ENCODE measurements around the gene CDC42.
A peak's percentile ranks its signal among the peaks of the same experiment; 100 is the strongest.

The CDC42 gene

GRCh38 chr1:22104865-22105437, 52.4 kb downstream of the CDC42 start:
- Histone ChIP-seq H3K27ac (ENCODE audit: low read length) (no peak overlapping the region), H3K4me1 (ENCODE audit: low read length) (peaks cover 17% of the 10 kb centered on the region), H3K4me3 (ENCODE audit: low read length) (no peak overlapping the region), H3K9me3 (ENCODE audit: insufficient read depth, low read length) (no peaks in the 10 kb centered on the region), H3K27me3 (ENCODE audit: low read depth, low read length) (no peaks in the 10 kb centered on the region), H4K20me1 (ENCODE audit: insufficient read depth, low read length) (peaks cover 60% of the 10 kb centered on the region), H3K79me2 (ENCODE audit: low read length) (peaks cover 19% of the 10 kb centered on the region), H3K4me2 (ENCODE audit: low read length) (no peak overlapping the region), H3K36me3 (replicated peaks; ENCODE audit: low read depth, low read length) (peaks cover 34% of the 10 kb centered on the region), H2AFZ (ENCODE audit: low read depth, low read length) (no peak overlapping the region), H3K9ac (ENCODE audit: low read length) (no peak overlapping the region)
- TF ChIP-seq EZH2phosphoT487 (IDR thresholded peaks at IDR 0.05; ENCODE audit: low read depth) (no peak), CTCF (IDR thresholded peaks at IDR 0.05; ENCODE audit: low read depth, low read length) (no peak)

GRCh38 chr1:22105611-22106207, 53.2 kb downstream of the CDC42 start:
- TF ChIP-seq EZH2phosphoT487 (IDR thresholded peaks at IDR 0.05; ENCODE audit: low read depth) (no peak), CTCF (IDR thresholded peaks at IDR 0.05; ENCODE audit: low read depth, low read length) (peak; percentile 72)
- no peak overlapping the region for H3K4me2 ChIP-seq (ENCODE audit: low read length)
- H3K9ac ChIP-seq (ENCODE audit: low read length), result no peak overlapping the region
- H3K79me2 ChIP-seq (ENCODE audit: low read length), result peaks cover 19% of the 10 kb centered on the region
- H3K4me1 ChIP-seq (ENCODE audit: low read length), result peaks cover 10% of the 10 kb centered on the region
- peaks cover 32% of the 10 kb centered on the region for H3K36me3 ChIP-seq (replicated peaks; ENCODE audit: low read depth, low read length)
- H3K27me3 ChIP-seq (ENCODE audit: low read depth, low read length), result no peaks in the 10 kb centered on the region
- H4K20me1 ChIP-seq (ENCODE audit: insufficient read depth, low read length), result peaks cover 53% of the 10 kb centered on the region
- no peak overlapping the region for H2AFZ ChIP-seq (ENCODE audit: low read depth, low read length)
- no peak overlapping the region for H3K4me3 ChIP-seq (ENCODE audit: low read length)
- H3K9me3 ChIP-seq (ENCODE audit: insufficient read depth, low read length), result no peaks in the 10 kb centered on the region
- H3K27ac ChIP-seq (ENCODE audit: low read length), result no peak overlapping the region

- peaks cover 52% of the 10 kb centered on the region for H4K20me1 ChIP-seq (ENCODE audit: insufficient read depth, low read length)
- H3K36me3 ChIP-seq (replicated peaks; ENCODE audit: low read depth, low read length), result peaks cover 30% of the 10 kb centered on the region
- peaks cover 13% of the 10 kb centered on the region for H3K79me2 ChIP-seq (ENCODE audit: low read length)
- H3K27ac ChIP-seq (ENCODE audit: low read length), result no peak overlapping the region
- TF ChIP-seq EZH2phosphoT487 (IDR thresholded peaks at IDR 0.05; ENCODE audit: low read depth) (no peak), CTCF (IDR thresholded peaks at IDR 0.05; ENCODE audit: low read depth, low read length) (no peak)
- no peak overlapping the region for H3K4me3 ChIP-seq (ENCODE audit: low read length)
- no peaks in the 10 kb centered on the region for H3K9me3 ChIP-seq (ENCODE audit: insufficient read depth, low read length)
- no peak overlapping the region for H3K9ac ChIP-seq (ENCODE audit: low read length)
- H3K27me3 ChIP-seq (ENCODE audit: low read depth, low read length), result no peaks in the 10 kb centered on the region
- H3K4me2 ChIP-seq (ENCODE audit: low read length), result no peak overlapping the region
- no peak overlapping the region for H2AFZ ChIP-seq (ENCODE audit: low read depth, low read length)
- no peaks in the 10 kb centered on the region for H3K4me1 ChIP-seq (ENCODE audit: low read length)
Observed at GRCh38 chr1:22107126-22107525, 54.6 kb downstream of the CDC42 start.

GRCh38 chr1:22108339-22109105, 56.0 kb downstream of the CDC42 start:
- H3K36me3 ChIP-seq (replicated peaks; ENCODE audit: low read depth, low read length), result peaks cover 18% of the 10 kb centered on the region
- H3K27ac ChIP-seq (ENCODE audit: low read length), result no peak overlapping the region
- H3K79me2 ChIP-seq (ENCODE audit: low read length), result peaks cover 10% of the 10 kb centered on the region
- no peaks in the 10 kb centered on the region for H3K4me1 ChIP-seq (ENCODE audit: low read length)
- H3K9me3 ChIP-seq (ENCODE audit: insufficient read depth, low read length), result no peaks in the 10 kb centered on the region
- H3K4me3 ChIP-seq (ENCODE audit: low read length), result no peak overlapping the region
- H4K20me1 ChIP-seq (ENCODE audit: insufficient read depth, low read length), result peaks cover 46% of the 10 kb centered on the region
- no peak overlapping the region for H3K4me2 ChIP-seq (ENCODE audit: low read length)
- no peak overlapping the region for H2AFZ ChIP-seq (ENCODE audit: low read depth, low read length)
- H3K27me3 ChIP-seq (ENCODE audit: low read depth, low read length), result no peaks in the 10 kb centered on the region
- TF ChIP-seq CTCF (IDR thresholded peaks at IDR 0.05; ENCODE audit: low read depth, low read length) (no peak), EZH2phosphoT487 (IDR thresholded peaks at IDR 0.05; ENCODE audit: low read depth) (no peak)
- H3K9ac ChIP-seq (ENCODE audit: low read length), result no peak overlapping the region

Measured in OCI-LY3 (cell line).